GM18508 (cell line): Measurements from ENCODE around the gene CBLL1.

ENCODE experiments used
- ATAC-seq: cut with Tn5 transposase; IDR thresholded peaks from one replicate; pipeline ENCODE4 v1.9.1; 2021; ENCODE audit warnings: moderate number of reproducible peaks; ENCODE audit not compliant: insufficient read depth, unreplicated experiment

Gene CBLL1, protein sequence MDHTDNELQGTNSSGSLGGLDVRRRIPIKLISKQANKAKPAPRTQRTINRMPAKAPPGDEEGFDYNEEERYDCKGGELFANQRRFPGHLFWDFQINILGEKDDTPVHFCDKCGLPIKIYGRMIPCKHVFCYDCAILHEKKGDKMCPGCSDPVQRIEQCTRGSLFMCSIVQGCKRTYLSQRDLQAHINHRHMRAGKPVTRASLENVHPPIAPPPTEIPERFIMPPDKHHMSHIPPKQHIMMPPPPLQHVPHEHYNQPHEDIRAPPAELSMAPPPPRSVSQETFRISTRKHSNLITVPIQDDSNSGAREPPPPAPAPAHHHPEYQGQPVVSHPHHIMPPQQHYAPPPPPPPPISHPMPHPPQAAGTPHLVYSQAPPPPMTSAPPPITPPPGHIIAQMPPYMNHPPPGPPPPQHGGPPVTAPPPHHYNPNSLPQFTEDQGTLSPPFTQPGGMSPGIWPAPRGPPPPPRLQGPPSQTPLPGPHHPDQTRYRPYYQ

DNA sequence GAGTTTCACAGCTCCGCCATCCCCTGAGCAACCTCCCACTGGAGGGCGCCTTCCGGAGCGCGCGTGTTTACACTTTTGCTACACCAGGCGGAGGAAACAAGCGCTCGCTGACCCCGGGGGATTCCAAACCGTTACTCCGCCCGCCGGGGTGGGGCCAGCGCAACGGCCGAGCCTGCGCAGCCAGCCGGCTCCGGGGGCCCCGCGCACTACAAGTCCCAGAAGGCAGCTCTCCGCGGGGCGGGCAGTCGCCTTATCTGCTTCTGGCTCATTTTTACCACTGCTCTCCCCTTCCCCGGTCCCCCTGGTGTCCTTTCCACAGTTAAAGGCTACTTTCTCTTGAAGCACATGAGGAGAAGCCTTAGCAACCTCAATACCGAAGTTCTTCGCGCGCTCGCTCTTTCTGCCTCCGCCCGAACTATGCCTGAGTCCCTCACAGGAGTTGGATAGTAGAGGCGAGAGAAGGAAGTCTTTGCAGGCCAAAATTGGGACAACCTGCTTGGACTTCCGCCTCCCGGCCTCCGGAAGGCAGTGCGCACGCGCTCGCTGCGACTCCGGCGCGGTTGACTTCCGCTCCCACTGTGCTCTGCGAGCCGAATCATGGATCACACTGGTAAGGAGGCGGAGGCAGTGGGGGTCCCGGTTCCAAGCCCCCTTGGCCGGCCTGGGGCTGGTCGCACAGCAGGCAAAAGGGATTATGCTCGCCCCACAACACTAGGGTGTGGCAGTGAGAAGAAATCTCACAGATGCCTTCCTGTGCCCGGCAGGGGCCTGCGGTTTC is at the start of gene CBLL1:
TSS of gene CBLL1 (plus strand) at position 576 of the 778 bp plus-strand sequence. CDS start at position 598, 22 bp downstream.
- ATAC-seq: peak; percentile 72

DNA sequence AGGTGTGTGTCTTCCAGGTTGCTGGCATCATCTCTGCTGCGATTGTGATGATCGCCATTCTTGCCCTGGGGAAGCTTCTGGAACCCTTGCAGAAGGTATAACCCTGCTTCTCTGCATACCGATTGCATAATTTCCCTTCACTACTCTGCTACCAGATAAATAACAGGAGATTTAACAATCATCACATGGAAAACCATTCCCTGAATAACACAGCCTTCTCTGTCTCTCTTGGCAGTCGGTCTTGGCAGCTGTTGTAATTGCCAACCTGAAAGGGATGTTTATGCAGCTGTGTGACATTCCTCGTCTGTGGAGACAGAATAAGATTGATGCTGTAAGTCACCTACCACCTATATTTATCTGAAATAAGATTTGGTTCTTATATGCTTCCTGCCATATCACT is 49.6 kb upstream of the CBLL1 start:
- no peak for ATAC-seq

DNA sequence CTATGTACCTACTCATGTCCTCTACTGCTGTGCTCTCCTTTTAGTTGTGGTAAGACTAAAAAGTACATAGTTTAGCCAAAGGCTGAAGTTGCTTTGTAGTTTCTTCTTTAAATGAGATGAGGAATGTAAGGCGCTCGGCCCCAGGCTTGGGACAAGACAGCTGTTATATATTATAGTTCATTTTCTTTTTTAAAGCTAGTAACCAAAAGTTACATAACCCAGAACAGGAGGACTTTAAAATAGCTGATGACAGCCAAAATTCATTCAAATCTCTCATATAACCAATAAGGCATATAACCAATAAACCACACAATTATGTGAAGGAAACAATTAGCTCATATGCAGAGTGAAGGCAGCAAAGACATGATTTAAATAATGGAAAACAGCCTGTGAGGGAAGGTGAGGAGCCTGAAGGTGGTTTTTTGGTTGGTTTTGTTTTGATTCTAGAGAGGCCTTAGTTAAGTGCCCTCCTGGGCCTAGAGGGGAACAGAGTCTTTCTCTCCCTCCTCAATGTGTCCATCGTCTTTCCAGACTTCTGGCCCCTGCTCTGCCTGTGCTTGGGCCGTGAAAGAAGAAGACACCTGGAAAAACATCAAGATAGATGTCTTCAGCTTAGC is 47.5 kb upstream of the CBLL1 start:
- ATAC-seq: no peak

DNA sequence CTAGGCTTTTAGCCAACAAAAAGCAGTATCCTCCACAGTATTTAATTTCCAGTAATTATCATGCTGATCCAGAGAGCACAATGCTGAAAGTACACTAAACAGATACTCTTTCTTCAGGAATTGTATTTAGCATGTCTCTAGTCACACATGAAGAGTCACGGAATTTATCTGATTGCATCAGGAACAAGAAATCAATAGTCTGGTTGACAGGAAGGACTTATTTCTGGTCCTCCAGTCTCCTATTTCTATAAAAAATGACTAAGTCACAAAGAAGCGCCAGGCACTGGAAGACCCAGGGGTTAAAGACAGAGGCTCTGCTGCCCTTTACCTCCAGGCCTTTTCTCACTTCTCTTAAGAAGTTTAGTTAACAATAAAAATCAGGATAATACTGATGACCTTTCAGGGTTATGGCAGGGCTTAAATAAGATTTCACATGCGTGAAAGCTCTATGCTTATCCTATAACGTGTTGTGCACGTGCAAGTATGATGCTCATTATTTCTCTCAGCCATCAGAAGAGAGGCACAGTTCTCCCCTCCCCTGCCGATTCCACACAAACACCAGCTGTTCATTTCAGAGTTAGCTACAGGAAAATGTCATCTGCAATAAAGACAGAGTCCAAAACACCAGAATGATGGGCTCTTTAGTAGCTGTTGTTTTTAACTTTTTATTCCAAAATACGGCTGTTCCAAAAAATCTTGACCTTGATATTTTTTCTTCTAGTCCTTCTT is 46.5 kb upstream of the CBLL1 start:
- ATAC-seq: no peak

DNA sequence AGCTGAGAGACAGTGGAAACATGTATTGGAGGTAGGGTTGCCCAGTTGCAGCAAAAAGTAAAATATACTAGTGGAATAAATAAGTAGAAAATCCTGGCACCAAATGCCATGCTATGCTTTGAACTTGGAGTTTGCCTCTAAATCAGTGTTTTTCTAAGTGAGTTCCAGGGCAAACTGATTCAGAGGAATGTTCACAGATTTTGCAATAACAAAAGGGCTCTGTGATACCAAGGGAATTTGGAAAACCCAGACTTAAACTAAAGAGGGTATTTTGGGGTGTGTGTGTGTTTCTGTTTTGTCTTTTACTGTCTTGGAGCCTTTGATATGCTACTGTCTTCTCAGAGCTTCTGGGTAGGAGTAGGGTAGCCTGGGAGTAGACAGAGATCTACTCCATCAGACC is 43.4 kb upstream of the CBLL1 start:
- ATAC-seq: no peak

DNA sequence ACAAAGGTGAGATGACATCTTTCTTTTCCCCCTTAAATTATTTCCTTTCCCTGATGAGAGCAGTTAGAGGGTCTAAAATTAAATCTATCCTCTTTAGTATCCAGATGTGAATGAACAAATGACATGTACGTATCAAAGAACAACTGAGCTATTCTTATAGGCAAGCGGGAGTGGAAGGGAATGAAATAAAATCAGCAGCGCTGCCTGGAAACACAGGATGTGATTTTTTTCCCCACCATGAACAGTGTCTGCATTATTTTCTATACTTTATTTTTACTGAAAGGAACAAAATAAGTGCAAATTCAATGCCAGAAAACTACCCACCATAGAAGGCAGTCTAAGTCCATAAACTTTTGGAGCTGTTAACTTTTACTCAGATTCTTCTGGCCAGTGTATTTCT is 42.8 kb upstream of the CBLL1 start:
- no peak for ATAC-seq

DNA sequence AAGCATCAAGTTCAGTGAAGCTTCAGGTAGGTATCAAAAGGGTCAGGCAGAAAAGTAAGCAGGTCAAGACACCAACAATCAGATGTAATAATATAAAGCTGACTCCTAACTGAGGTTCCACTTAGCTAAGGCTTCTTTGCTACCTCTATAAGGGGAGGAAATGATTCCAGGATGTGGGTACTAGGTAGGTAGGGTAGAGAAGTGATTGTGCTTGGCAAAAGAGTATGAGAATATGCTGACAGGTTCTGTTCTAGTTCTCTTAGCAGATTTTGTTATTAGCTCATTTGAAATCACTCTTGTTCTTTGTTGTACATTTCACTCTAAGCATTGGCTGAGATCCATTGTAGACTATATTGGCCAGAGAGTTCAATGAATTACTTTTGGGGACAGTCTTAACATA is 40.7 kb upstream of the CBLL1 start:
- ATAC-seq: no peak

DNA sequence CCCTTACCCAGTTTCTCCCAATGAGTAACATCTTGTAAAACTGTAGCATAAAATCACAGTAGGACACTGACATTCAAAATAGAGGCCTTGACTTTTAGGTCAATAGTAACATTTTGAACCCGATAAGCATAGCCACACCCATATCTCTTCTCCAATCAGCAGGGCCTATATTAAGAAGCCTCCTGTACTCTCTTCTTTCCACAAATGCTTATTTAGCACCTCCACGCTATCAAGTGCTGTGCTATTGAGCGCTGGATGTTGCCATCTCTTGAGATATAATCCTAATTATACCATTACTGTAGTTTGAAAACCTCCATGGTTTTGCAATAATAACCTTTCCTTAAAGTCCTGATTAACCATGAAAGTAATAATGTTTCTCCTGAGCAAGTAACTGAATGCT is 40.1 kb upstream of the CBLL1 start:
- no peak for ATAC-seq

DNA sequence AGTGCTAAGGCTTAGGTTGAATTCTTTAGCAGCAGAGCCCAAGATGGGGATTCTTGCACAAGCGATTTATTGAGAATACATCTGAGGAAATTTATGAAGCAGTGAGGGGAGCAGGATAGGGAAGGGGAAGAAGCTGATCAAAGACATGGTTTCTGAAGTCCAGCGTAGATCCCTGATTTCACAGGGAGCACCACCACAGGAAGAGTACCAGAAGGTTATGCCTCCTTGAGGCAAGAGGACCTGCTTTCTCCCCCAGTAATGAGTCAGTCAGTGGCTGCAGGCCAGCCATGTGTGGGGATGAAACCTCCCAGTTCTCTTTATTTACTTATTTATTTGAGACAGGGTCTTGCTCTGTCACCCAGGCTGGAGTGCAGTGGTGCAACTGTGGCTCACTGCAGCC is 35.0 kb upstream of the CBLL1 start:
- no peak for ATAC-seq

DNA sequence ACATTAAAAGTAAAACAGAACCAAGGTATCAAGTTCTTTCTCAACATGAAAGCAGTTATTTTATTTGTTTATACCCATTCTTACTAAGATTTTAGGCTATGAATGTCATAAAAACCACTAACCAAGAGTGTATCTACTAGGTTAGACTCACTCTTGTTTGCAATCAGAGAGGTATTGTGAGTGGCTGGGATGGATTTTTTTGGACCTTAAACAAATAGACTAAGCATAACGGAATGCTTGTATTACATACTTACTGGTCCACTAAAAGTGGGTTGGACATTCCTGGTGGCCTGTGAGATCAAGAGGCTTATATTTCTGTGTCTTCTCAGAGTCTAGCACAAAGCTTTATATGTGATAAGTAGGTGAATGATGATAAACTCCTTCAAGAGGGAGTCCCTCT is 32.6 kb upstream of the CBLL1 start:
- no peak for ATAC-seq

DNA sequence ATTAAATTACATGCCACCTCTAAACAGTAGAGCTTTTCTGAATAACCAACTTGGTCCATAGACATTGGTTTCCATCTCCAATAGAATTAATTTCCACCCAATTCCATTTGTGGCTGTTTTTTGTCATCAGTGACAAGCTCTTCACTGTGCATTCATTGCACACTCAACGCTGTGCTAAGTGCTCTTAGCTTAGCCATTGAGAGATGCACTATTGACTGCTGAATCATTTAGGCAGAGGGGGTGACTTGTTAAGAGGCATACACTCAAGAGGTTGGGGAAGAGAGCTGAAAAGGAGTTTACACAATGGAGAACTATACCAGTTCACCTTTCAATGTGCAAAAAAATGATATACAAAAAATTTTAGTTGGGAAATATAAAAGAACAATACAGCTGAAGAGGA is 31.9 kb upstream of the CBLL1 start:
- ATAC-seq: no peak

DNA sequence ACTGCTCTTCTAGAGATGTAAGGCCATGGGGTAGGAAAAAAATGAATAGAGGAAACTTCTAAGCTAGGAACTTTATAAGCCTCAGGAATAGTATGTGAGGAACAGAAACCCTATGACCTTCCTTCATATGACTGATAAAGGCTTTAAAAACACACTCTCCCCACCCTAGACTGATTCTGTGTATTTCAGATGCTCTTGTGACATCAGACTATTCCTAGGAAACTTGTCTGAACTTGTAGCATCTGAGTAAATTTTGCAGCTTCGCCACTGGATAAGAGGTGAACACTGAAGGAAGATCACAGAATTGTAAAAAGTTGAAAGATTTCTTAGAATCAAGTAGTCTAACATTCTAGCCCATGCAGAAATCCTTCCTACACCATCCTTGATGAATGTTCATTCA is 31.0 kb upstream of the CBLL1 start:
- no peak for ATAC-seq

DNA sequence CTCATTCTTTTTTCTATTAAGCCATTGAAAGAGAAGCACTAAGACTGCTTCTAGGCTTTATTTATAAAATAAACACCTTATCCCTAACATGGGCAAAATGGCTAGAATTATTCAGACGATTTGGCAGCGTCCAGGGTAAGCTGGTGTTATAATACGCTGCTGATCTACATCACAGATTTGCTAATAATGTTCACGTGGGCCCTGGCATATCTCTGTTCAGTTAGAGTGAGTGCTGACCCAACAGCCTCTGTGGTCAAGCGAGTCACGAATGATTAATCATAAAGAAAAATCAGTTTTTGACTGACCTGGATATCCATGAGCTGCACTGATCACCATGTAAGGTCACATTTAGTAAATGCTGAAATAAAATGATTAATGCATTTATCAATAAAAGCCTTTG is 28.4 kb upstream of the CBLL1 start:
- ATAC-seq: no peak

DNA sequence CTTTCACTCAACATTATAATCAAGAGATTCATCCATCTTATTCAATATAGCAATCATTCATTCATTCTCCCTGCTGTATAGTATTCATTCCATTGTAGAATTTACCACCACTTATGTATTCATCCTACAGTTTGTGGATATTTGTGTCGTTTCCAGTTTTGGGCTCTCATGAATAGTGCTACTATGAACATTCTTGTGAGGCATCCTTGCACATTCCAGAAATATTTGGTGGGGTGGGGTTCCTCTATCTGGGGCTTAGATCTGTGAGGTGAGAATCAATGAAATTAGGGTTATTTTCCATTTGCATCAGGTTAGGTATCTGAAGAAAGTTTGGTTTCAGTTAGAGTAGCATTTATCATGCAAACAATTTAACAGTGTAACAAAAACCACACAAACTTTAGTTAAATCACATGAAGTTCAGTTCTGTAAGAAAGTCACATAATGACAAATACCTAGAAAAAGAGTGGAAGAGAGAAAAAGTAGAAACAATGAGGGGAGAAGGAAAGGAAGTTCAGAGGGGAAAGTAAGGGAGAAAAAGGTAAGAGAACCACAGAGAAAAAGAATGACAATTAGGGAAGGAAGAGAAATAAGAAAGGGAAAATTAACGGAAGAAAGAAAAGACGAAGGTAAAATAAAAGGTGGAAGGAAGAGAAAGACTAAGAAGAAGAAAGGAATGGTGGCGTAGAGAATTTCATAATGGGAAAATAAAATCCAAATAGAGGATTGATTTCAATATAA is 25.3 kb upstream of the CBLL1 start:
- no peak for ATAC-seq

DNA sequence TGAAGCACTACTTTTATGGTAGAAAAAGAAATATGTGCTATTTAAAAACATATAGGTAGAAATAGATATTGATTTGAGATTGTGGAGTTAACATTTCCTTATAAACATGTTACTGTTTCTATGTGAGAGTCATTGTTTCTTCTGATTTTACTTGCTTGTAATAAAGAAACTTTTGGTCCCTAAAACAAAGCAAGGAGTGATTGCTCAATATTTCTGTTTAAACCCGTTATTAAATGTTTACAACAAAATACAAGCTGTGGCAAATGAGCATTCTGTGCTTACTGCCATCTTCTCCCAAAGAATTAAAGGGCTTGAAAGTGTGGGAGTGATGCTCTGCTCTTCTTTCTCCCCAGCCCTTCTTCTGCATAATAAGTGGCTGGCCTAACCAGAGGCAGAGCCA is 22.7 kb upstream of the CBLL1 start:
- no peak for ATAC-seq

DNA sequence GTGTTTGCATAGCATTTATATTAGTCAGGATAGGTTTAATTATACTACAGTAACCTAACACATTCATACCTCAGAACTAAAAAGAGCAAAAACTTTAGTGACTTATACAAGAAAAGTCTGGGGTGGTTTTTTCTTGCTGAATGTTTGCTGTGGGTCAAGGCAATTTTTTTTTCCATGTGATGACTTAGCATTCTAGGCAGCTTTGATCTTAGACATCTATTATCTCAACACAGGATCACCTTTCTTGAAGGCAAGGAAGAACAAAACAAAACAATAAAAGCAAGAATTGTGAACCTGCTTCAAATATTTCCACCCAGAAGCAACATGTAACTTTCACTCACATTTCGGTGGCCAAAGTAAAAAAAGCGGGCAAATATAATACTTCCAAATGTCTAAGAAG is 20.7 kb upstream of the CBLL1 start:
- ATAC-seq: no peak

DNA sequence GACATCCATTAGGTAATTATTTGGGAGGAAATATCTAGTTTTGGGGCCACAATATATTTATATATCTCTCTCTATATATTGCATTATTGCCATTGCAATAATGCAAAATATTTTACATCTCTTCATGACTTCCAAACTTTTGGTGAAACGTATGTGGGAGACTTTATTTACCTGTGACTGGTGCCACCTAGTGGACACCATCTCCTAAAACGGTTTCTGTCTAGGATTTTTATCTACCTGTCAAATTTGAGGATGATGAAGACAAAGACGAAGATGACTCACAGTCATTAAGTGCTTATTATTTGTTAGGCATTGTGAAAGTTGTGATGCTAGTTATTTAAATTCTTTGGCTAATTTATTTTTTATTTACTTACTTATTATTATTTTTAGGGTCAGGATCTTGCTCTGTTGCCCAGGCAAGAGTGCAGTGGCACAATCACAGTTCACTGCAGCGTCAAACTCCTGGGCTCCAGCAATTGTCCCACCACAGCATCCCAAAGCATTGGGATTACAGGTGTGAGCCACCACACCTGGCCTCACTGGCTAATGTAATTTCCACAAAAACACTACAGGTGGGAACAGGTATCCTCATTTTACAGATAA is 18.7 kb upstream of the CBLL1 start:
- no peak for ATAC-seq

DNA sequence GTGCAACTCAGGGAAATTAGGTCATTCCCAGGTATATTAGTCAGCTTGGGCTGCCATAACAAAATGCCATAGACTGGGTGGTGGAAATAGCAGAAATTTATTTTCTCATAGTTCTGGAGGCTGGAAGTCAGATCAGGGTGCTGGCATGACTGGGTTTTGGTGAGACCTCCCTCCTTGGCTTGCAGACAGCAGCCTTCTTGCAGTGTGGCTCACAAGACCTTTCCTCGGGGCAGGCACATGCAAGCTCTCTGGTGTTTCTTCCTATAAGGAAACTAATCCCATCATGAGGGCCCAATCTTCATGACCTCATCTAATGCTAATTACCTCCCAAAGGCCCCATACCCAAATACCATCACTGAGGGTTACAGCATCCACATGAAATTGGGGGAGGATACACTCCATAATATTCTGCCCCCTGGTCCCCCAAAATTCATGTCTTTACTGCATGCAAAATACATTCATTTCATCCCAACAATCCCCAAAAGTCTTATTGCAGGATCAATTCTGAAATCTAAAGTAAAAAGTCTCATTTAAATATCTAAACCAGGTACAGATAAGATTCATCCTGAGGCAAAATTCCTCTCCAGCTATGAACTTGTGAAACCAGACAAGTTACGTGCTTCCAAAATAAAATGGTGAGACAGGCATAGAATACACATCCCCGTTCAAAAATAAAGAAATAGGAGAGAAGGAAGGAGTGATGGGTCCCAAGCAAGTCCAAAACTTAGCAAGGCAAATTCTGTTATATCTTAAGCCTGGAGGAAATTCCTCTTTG is 17.4 kb upstream of the CBLL1 start:
- ATAC-seq: no peak

DNA sequence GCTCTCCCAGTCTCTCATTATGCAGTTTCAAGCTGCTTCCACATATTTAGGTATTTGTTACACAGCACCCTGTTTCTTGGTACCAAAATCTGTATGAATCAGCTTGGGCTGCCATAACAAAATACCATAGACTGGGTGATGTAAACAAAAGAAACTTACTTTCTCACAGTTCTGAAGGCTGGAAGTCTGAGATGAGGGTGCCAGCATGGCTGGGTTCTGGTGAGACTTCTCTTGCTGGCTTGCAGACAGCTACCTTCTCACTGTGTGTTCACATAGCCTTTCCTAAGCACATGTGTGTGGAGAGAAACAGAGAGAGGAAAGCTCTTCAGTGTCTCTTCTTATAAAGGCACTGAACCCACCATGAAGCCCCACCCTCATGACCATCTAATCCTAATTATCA is 15.7 kb upstream of the CBLL1 start:
- no peak for ATAC-seq
